ENCODE data around the gene INAFM1. TPM values are rescaled to one million over a fixed set of nuclear protein-coding genes. Genes with fewer than 3 reads are reported as not detected.

INAFM1 gene
- total and polyA plus RNA-seq, 9 of the 15 experiments (the other 6 are each of a cell fraction or from before 2014, with no cell fraction given) = 0.71 to 30.9 (median 3.1) TPM

- peak in 1 of 2 experiments; percentile 58; a peak in 1 of 4 replicates for TF ChIP-seq SRF (CRISPR knock-in tag; IDR thresholded peaks at IDR 0.05)
- no peak for TF ChIP-seq ZNF444 (CRISPR knock-in tag; IDR thresholded peaks at IDR 0.05)
- TF ChIP-seq NFXL1 (CRISPR knock-in tag; IDR thresholded peaks at IDR 0.05) = no peak
- no peak for TF ChIP-seq KAT7 (CRISPR knock-in tag; IDR thresholded peaks at IDR 0.05; ENCODE audit: borderline replicate concordance)
- no peak for TF ChIP-seq NFIX (CRISPR knock-in tag; IDR thresholded peaks at IDR 0.05; ENCODE audit: low read depth)
- no peak for TF ChIP-seq ZMIZ1 (IDR thresholded peaks at IDR 0.05; ENCODE audit: low read depth in 2 of 2, low read length in 2 of 2)
- TF ChIP-seq NR2C2 (CRISPR knock-in tag; IDR thresholded peaks at IDR 0.05) = no peak
- peak; percentile 59; the same call in 1 of the 2 replicates for TF ChIP-seq NR2C2 (tag; IDR thresholded peaks at IDR 0.05)
- TF ChIP-seq GTF2B (IDR thresholded peaks at IDR 0.05; ENCODE audit: extremely low read depth, insufficient read length) = no peak
- TF ChIP-seq HINFP (tag; conservative IDR thresholded peaks at IDR 0.05; ENCODE audit: low read depth) = peak; percentile 90
- TF ChIP-seq RBM34 (IDR thresholded peaks at IDR 0.05; ENCODE audit: borderline replicate concordance, insufficient read depth, low read length) = no peak
- TF ChIP-seq NCOA6 (IDR thresholded peaks at IDR 0.05) = no peak
- TF ChIP-seq IRF2 (CRISPR knock-in tag; IDR thresholded peaks at IDR 0.05) = no peak
- TF ChIP-seq ZNF707 (CRISPR knock-in tag; conservative IDR thresholded peaks at IDR 0.05) = no peak
- no peak; the same call in 1 of the 2 replicates for TF ChIP-seq MXI1 (IDR thresholded peaks at IDR 0.05; ENCODE audit: low read depth, low read length)
- no peak for TF ChIP-seq ZEB2 (IDR thresholded peaks at IDR 0.05)
- TF ChIP-seq ZC3H4 (CRISPR knock-in tag; IDR thresholded peaks at IDR 0.05; ENCODE audit: borderline replicate concordance) = no peak
- TF ChIP-seq TEAD1 (CRISPR knock-in tag; IDR thresholded peaks at IDR 0.05) = no peak; a peak in 1 of 4 replicates
- TF ChIP-seq CTCF (IDR thresholded peaks at IDR 0.05 in 2 of 3, conservative IDR thresholded peaks at IDR 0.05 in 1 of 3; ENCODE audit: insufficient read depth in 2 of 3, low read depth in 1 of 3, low read length in 3 of 3) = no peak
- TF ChIP-seq ZNF57 (CRISPR knock-in tag; IDR thresholded peaks at IDR 0.05) = no peak
Observed at GRCh38 chr19:47256693-47257410, 17.8 kb upstream of the INAFM1 start (continued).

All from K562 (cell line).